Stimulated activated CD4-positive, alpha-beta T cell treated with anti-CD3 and anti-CD28 coated beads, Interleukin-15, amount 100 ng/mL, for 1 hour (primary cell): ENCODE measurements around the gene EYA2.

Experiments used
- DNase-seq, 2 donors: peaks; one replicate each; pipeline ENCODE4 v3.0.0-alpha.2; 2020; ENCODE audit warnings: low read depth in 1 of 2, low spot score in 1 of 2

The EYA2 gene

DNA sequence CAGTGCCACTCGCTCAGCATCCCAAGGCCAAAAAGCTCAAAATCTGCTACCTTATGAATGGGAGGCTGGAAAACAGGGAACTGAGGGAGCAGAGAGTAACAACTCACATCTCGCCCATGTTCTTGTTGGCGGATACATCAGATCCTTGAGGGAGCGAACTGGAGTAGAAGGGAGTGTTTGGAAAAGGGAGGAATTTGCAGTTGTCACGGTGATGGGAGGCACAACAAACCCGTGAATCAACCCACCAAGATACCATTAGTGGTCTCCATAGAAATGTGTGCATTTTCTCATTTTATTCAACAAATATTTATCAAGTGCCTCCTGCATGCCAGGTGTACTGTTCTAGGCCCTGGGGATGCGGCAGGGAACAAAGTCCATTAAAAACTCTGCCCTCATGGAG is 212.1 kb downstream of the EYA2 start:
- no peak for DNase-seq

DNA sequence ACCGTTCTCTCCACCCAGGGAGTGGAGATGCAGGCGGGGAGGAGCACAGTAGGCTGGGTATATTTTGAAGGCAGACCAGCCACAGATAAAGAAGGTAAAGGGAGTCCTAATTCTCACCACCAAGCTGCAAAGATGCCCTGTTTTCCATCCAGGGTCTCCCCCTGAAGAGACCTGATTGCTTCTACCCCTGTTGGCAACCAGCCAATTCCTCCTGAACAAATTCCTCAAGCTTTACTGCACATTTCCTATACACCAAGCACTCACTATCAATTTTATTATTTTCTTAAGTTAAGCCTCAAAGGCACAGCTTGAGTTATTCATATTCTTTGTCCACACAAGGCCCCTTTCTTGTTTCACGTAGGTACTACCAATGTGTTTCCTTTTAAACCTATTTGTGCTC is 214.4 kb downstream of the EYA2 start:
- no peak for DNase-seq

DNA sequence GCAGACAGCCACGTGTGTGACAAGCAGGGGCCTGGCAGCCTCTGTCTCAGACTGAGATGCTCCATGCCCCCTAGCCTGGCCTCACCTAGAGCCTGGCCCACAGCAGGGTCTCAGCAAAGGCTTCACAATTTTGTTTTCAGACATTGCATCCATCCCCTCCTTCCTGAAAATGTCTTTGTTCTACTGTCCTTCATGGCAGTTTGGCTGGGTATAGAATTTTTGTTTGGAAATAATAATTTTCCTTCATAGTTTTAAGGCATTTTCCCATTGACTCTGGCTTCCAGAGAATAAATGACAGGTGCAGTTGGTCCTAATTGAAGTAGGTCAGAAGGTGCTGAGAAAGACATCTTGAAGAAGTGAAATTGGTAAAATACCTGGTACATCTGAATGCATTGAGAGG is 216.2 kb downstream of the EYA2 start:
- no peak for DNase-seq

DNA sequence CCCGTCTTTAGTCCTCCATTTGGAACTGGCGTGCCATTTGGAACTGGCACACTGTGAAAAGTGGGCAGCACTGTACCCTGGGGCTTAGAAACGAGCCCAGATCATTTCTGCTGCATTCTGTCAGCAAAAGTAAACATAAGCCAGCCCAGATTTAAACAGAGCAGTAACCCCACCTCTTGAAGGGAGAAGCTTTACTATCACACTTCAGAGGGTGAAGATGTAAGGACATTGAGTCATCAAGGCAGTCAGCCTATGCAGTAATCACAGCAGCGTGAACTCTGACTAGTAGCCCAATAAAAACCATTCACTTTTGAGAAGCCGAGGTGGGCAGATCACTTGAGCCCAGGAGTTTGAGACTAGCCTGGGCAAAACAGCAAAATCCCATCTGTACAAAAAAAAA is 216.9 kb downstream of the EYA2 start:
- DNase-seq = no peak

DNA sequence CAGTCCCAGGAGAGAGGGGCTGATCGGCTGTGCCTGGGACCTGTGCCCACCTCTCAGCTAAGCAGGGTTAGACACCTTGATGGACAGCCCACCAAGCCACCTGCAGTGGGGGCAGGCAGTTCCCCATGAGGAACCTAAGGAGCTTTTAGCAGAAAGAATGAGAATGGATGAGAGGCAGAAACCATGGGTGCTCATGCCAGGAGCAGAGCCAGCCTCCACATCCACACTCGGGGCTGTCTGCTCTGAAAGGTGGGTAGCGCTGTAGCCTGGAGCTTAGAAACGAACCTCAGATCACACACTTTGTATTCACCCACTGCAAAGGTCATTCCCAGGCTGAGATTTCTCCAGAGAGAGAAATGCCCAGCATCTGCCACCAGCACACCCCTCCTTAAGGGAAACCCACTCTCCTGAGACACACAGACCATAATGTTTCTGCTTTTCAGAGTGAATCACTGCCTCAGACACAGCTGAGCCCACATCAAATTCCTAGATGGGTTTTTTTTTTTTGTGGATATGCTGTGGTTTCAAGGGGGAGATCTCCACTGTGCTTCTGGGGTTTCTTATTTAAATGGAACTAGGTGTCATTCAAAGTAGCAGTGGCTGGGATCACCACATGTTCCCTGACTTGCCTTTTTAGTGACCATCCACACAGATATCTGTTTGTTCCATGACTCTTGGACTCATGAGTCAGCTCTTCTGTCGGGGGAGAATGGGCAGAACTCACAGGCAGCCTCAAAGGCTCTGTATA is 218.9 kb downstream of the EYA2 start:
- no peak for DNase-seq

DNA sequence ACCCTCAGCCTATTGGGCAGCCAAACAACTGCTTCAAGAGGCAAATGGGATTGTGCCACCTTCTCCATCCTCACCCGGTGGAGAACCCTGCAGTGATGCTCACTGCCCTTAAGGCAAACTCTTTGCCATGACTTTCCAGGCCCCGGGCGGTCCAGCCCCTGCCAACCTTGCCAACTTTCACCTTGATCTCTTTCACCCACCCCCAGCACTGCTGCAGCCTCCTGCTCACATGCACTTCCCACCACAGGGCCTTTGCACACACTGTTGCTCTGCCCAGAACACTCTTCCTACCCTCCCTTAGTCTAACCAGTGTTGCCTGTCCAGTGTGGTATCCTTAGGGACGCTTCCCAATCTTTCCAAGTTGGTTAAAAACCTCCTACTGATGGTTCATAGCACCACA is 221.1 kb downstream of the EYA2 start:
- no peak for DNase-seq

DNA sequence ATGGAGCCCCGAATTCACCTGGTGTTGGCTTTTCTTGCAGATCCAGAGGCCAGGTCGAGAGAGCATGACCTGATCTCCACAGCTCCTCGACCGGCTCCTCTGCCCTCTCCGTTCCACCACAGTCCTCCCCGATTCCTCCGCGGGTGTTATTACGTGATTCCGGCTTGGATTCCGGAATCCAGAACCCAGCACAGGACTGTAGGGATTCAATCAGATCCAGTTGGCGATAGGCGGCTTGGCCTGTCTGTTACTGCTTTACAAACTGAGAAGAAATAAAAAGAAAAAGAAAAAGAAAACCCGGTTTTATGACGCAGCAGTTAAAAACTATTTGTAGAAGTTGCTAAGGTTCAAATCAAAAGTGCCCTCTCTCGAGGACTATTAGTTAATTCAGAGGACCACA is 222.7 kb downstream of the EYA2 start:
- no peak for DNase-seq

DNA sequence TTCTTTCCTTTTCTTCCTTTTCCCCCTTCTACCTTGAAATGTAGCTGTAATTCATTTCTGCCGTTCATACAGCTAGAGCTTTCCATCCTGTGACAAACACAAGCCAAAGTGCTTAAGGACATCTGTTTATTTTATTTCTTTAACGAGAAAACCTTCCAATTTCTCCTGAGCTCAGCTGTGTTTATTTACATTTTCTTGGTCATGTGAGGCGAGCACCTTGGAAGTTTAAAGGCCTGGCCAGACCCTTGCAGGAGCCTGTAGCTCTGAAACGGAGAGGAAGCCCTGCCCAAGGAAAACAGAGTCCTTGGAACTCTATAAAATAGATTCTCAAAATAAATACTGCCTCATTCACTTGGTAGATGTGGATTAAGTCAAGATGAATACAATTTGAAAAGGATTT is 223.1 kb downstream of the EYA2 start:
- no peak for DNase-seq

DNA sequence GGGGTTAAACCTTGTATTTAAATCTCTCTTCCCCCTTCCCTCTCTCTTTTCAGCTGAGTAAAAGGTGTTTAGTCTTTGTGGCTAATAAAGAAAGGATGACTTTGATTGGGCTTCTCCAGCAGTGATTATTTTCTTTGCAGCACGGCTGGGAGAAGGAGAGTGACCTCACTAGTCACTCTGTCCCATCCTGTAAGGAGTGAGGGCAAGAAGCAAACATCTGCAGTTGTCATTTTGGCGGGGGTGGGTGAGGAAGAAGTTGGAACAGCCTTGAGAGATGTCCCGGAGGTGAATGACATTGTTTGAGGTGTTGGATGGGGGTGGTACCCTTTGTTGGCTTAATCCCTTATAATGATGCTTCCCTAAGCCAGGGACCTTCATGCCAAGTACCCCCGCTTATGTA is 223.6 kb downstream of the EYA2 start:
- no peak for DNase-seq

DNA sequence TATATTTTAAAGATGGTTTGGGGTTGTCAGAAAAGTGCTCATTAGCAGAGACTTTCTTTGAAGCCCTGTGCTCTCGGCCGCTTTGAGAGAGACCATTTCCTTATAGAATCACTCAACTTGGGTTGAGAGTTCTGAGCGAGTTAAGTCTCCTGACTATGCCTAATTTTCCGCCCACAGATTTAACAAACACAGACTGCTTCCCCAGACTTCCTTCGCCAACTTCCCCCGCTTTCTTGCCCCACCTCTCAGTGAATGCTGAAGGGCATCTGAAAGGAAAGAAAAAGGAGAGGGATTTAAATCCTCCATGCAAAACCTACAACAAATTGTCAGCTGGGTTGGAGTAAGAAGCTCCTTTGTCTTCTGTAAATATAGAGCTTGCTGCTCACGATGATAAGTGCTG is 224.0 kb downstream of the EYA2 start:
- no peak for DNase-seq

DNA sequence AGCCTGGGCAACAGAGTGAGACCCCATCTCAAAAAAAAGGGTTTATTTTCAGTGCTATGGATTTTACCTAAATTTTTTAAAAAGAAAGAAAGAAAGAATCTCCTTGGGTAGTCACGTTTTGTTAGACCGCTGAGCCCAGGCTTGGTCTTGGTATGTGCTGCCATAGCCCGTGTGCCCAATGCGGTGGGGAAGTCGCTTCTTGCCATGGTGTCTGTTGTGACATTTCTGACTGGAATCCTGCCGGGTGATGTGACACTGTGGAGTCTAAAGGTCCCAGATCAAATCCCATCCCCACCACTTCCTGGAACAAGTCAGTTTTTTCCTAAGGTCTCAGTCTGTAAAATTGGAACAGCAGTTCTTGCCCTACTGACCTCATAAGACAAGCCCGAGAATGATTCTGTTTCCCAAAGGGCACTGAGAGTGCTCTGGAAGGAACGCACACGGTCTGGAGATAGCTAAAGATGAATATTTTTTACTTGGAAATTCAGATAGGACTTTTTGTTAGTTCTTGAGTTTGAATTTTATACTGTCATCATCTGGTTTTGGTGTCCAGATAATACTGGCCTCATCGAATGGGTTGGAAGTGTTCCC is 225.8 kb downstream of the EYA2 start:
- DNase-seq = no peak

DNA sequence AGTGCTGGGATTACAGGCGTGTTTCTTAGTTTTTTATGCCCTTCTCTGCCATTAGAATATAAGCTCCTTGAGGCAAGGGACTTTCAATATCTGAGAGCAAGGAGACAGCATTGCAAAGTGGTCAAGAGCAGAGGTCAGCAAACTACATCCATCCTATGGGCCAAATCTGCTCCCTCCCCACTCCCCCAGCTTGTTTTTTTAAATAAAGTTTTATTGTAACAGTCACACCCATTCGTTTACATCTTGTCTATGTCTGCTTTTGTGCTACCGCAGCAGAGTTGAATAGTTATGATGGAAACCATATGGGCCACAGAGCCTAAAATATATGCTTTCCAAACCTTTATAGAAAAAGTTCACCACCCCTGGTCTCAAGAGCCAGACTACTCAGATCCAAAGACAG is 227.9 kb downstream of the EYA2 start:
- no peak for DNase-seq

DNA sequence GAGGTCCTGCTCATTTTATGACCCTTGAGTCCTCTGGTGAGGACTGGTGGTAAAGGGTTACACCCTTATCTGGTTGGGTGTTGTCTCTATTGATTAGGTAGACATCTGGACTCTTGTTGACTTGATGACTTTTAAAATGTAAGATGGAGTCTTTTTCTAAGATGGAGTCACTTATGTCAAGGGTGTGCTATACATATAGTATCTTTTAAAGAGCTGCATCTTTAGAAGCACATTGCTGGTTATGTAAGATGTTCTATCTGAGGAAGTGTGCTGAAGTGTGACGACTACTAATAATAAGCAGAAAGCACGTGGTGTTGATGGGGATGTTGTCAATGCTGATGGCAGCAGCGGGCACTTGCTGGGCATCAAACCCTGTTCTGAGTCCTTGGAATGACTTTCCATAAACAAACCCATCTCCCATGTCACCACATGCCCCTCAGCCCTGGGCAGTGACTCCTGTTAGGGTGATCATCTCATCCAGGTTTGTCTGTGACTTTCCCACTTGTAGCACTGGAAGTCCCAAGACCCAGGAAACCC is 229.6 kb downstream of the EYA2 start:
- no peak for DNase-seq

DNA sequence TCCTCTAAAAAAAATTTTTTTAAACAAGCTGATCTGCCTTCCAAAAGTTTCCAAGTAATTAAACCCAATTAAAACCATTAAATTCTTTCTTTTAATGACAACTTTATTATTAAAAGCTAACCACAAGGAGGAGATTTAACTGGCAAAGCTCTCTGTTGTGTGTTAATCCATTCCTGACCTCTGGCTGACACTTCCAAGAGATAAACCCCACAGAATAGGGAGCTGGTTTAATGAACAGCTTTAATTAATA is 230.8 kb downstream of the EYA2 start:
- DNase-seq = no peak

DNA sequence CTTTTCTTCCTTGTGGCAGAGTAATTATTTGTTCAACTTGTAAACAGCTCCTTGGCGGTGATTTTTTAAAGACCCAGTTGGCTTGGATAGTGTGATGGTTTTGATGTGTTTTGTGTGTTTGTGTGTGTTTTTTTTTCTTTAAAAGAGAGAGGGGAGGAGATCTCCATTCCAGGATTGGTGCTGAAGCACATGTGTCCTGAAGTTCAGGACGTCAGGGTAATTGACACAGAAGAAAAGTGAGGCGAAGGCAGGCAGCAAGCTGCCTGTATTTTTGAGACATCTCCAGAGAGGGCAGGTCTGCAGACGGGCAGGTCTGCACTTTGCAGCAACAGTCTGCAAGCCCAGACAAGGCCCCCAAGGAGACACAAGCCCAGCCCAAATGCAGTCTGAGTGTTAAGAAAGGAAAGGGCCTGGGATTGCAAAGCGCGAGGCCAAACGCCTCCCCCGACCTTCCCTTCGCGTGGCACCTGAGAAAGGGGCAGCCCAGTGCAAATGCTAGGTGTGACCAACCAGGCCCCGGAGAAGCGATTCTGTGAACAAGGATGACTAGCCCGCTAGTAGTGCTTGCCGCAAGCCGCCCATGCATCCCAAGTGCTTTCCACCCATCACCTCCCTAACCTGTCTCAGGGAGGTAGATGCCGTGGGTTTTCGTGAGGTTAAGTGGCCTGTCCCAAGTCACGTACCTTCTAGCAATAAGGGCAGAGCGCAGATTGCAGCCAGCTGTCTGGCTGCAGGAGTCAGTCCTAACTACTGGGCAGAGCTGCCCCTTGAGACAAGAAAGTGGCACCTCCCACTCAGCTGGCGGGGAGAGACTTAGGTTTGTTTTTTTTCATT is 231.3 kb downstream of the EYA2 start:
- DNase-seq = no peak

DNA sequence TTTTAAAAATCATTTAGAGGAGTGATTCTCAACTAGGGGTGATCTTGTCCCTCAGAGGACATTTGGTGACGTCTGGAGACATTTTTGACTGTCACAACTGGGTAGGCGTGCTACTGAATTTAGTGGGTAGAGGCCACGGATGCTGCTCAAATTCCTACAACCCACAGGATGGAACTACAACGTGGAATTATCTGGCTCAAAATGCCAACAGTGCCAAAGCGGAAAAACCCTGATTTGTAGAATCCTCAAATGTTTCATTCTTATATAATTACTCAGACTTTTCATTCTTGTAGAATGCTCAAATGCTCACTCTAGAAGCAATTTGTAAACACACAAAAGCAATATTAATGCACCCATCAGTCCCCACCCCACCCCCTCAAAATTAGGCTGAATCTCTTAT is 232.1 kb downstream of the EYA2 start:
- no peak for DNase-seq

DNA sequence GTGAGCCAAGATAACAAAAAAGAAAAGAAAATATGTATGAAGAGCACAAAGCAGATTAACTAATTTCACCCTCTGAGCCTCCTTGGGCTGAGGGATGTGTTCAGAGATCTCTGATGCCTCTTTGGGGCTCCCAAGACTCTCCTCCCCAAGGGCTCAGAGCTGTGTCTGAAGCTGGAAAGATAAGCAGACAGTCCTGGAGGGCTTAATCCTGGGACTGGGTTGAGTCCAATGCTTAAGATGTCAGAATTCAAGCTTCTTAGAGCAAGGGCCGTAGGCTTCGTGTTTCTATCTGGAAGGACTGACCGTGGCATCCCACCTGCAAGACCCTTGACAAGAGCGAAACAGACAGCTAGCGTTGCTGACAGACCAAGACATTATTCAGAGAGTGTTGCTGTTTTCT is 232.9 kb downstream of the EYA2 start:
- no peak for DNase-seq

DNA sequence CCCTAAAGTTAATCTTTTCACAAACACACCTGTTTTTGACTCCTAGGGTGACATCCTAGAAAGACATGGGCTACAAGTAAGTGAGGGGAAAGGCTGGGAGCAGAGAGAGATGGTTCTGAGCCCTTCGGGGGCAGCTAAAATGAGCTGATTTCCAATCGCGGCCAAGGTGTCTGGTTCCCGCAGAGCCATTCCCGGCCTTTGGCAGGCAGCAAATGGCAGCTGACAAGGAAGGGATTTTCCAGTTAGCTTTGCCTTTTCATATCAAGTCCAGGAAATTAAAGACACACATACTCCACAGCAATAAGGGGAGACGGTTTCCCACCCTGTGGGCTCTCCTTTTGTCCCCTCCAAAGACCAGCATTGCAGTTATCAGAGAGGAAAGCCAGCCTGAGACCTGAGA is 233.4 kb downstream of the EYA2 start:
- DNase-seq = no peak

DNA sequence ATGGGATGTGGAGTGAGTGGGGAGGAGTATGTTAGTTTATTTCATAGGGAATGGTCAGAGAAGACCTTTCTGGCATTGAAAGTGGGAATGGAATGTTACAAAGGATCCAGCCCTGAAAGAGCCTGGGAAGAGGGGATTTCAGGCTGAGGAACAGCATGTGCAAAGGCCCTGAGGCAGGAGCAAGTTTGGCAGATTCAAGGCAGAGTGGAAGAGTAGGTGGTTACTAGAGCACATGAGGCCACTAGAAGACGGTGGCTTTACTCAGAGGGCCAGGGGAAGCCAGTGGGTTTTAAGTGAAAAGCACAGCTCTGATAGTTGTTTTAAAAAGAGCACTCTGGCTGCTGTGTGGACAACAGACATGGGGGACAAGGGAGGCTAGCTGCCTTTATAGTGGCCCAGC is 234.7 kb downstream of the EYA2 start:
- DNase-seq = no peak

DNA sequence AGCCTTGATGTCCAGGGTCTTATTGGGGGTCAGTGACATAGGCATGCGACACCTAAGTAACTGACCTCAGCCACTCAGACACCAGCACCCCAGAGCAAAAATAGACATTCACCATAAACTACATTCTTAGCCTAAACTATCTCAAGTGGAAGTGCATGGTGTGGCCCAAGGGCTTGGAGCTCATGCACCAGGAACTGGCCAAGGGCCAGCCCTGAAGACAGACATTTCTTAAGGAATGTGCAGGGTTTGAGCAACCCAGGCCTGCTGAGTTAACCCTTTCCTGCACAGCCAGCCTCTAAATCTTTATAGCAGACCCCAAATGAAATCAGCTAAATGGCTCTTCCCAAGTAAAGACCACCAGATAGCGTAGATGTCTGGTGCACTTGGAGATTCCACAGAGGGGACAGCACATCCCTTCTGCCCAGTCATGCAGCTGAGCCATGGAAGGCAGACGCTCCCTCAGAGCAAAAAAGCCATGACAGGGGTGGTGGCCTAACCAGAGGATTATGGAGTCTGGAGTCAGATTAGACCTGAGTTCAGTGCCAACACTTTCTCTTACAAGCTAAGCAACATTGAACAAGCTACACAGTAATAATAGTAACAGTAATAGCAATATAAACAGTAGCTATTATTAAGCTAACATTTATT is 239.3 kb downstream of the EYA2 start:
- DNase-seq = no peak

DNA sequence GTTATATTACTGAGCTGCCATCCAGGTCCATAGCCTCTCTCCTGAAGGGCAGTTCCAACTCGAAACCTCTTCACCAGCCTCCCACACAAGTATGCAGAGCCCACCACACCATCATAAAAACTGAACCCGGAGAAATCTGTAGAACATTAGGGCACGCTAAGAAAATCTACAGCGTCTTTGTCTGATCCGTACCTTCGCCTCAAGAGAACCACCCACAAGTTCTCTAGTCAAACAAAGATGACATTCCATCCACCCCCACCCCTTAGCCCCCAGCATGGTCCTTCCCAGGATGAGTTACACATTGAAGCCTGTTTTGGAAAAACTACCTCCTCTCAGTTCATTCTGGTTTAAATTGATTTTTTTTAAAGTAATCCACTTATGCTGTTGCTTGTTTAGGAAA is 242.1 kb downstream of the EYA2 start:
- no peak for DNase-seq
